Measurements from ENCODE around the gene CTRB1.
"Not testable (repeated sequence)": the region's sequence is repeated elsewhere in the genome, so short reads cannot be mapped to it uniquely, and the experiment has no call there.

CTRB1 gene

GRCh38 chr16:75219838-75220237, 1.1 kb downstream of the CTRB1 start:
- DNase-seq (ENCODE audit: insufficient read length, low spot score) = no peak
- FAIRE-seq = no peak
- TF ChIP-seq CTCF (IDR thresholded peaks at IDR 0.05; ENCODE audit: insufficient read depth, missing control alignments) = no peak

- no peak for DNase-seq (ENCODE audit: insufficient read length, low spot score)
- FAIRE-seq = no peak
- no peak for TF ChIP-seq CTCF (IDR thresholded peaks at IDR 0.05; ENCODE audit: insufficient read depth, missing control alignments)
Measured at GRCh38 chr16:75222271-75222783, 3.5 kb downstream of the CTRB1 start.

- DNase-seq (ENCODE audit: insufficient read length, low spot score); FAIRE-seq: not testable (repeated sequence)
Measured at GRCh38 chr16:75223129-75223528, 4.3 kb downstream of the CTRB1 start.

- no peak for FAIRE-seq
- DNase-seq (ENCODE audit: insufficient read length, low spot score) = no peak
- TF ChIP-seq CTCF (IDR thresholded peaks at IDR 0.05; ENCODE audit: insufficient read depth, missing control alignments) = no peak
Measured at GRCh38 chr16:75224306-75225082, 5.7 kb downstream of the CTRB1 start.

- DNase-seq (ENCODE audit: insufficient read length, low spot score) (no peak), FAIRE-seq (no peak)
- TF ChIP-seq CTCF (IDR thresholded peaks at IDR 0.05; ENCODE audit: insufficient read depth, missing control alignments) = no peak
Measured at GRCh38 chr16:75225092-75225491, 6.3 kb downstream of the CTRB1 start.

GRCh38 chr16:75225678-75226515, 7.1 kb downstream of the CTRB1 start:
- DNase-seq (ENCODE audit: insufficient read length, low spot score) = no peak
- FAIRE-seq = no peak
- TF ChIP-seq CTCF (IDR thresholded peaks at IDR 0.05; ENCODE audit: insufficient read depth, missing control alignments) = no peak

GRCh38 chr16:75226550-75227360, 8.0 kb downstream of the CTRB1 start:
- FAIRE-seq (no peak), DNase-seq (ENCODE audit: insufficient read length, low spot score) (no peak)
- no peak for TF ChIP-seq CTCF (IDR thresholded peaks at IDR 0.05; ENCODE audit: insufficient read depth, missing control alignments)
